GM19455 (cell line): ENCODE data around the gene MAN2C1.
"Not testable (repeated sequence)": the region's sequence is repeated elsewhere in the genome, so short reads cannot be mapped to it uniquely, and the experiment has no call there.

ENCODE experiments used
- ATAC-seq: cut with Tn5 transposase; IDR thresholded peaks from one replicate; pipeline ENCODE4 v1.9.1; 2021; ENCODE audit not compliant: unreplicated experiment

MAN2C1 gene

DNA sequence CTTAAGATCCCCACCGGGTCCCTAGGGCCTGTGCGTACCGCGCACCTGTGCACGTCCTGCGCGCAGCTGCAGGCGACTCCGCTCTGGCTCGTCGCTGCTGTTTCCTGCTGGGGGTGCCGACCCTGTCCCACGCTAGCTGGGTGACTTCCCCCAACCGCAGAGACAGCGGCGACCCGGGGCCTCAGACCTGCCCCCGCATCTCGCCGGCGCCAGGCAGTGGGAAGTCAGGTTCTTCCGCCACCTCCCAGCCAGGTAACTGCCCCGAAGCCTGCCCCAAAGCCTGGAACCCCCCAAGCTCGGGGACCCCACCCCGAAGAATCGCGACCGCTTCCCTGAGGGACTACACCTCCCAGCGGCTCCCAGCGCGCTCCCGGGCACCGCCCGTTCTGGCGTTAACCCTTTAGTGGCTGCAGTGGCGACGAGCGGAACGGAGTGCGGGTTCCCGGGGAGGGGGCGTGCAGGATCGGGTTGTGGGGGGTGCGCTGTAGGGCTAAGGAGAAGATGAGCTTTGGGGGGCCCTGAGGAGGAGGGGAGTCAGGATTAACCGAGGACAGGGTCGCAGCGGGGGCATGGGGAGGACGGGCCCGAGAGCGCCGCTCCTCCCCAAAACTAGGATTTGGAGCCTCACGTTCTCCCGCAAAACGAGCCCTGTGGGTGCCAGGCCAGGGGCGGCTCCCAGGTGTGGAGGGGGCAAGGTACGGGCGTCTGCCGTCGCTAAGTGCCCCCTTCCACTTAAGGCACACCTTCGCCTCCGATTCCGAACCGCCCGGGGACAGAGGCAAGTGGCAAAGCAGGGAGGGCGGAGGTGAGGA, 21.0 kb downstream of the MAN2C1 start:
- ATAC-seq: no peak

DNA sequence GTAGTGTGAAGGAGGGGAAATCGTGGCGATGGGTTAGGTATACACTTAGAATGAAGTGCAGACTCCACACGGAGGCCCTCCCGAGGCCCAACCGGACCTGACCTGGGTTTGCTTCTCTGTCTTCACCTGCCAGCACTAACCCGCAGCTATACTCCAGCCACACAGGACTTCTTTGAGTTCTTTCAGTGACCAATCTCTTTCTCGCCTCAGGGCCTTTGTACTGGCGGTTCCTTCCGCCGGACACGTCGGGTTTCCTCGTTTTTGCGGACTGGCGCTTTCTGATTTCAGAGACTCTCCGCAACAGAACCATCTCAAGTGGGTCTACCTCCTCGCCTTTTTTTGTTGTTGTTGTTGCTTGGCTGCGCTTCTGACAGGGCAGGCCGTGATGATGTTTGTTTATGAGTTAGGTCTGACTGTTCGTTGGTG, 21.6 kb downstream of the MAN2C1 start, which contains the start of gene NEIL1:
NEIL1 (plus strand) TSS at position 244 of the 426 bp plus-strand sequence. CDS start 1,867 bp downstream, outside the sequence.
- ATAC-seq: no peak

GRCh38 chr15:75343953-75344352, 24.5 kb downstream of the MAN2C1 start:
- ATAC-seq: not testable (repeated sequence)

DNA sequence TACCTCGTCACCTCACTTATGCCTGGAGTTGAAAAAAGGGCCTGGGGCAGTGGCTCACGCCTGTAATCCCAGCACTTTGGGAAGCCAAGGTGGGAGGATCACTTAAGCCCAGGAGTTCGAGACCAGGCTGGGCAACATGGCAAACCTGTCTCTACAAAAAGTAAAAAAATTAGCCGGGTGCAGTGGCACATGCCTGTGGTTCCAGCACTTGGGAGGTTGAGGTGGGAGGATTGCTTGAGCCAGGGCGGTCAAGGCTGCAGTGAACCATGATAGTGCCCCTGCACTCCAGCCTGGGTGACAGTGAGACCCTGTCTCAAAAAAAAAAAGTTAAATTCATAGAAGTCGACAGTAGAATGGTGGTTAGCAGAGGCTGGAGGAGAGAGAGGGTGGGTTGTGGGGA, 26.2 kb downstream of the MAN2C1 start:
- ATAC-seq: no peak

- ATAC-seq: no peak
Measured at GRCh38 chr15:75339531-75340240, 28.7 kb downstream of the MAN2C1 start.

DNA sequence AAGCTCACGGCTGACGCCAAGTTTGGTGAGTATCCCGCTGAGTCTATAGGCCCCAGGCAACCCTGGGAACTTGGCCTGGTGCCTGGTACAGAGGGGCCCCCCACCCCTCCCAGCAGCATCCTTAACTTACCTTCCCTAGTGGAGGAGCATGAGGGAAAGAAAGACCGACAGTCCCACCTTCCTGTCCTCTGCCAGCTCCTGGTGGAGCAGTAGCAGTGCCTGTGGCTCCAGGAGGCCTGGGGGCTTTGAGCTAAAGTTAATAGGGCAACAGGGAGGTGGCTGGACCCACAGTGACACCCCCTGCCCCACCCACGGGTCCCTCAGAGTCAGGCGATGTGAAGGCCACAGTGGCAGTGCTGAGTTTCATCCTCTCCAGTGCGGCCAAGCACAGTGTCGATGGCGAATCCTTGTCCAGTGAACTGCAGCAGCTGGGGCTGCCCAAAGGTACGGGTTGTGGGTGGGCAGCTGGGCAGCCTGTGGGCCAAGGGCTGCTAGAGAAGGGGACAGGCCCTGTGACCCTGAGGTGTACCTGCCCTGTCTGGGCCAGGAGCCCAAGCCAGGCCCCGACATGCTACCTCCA, 29.7 kb downstream of the MAN2C1 start:
- ATAC-seq: no peak

GRCh38 chr15:75335705-75336355, 32.6 kb downstream of the MAN2C1 start, which contains the start of gene COMMD4:
COMMD4 (plus strand) TSS chr15:75336063; CDS start chr15:75336090, 27 bp downstream.
- peak; percentile 64 for ATAC-seq

- no peak for ATAC-seq
Measured at GRCh38 chr15:75335313-75335704, 33.1 kb downstream of the MAN2C1 start.

- not testable (repeated sequence) for ATAC-seq
Measured at GRCh38 chr15:75333654-75334419, 34.6 kb downstream of the MAN2C1 start.

GRCh38 chr15:75332093-75332492, 36.3 kb downstream of the MAN2C1 start:
- ATAC-seq: not testable (repeated sequence)

GRCh38 chr15:75329571-75329970, 38.8 kb downstream of the MAN2C1 start:
- ATAC-seq: no peak

DNA sequence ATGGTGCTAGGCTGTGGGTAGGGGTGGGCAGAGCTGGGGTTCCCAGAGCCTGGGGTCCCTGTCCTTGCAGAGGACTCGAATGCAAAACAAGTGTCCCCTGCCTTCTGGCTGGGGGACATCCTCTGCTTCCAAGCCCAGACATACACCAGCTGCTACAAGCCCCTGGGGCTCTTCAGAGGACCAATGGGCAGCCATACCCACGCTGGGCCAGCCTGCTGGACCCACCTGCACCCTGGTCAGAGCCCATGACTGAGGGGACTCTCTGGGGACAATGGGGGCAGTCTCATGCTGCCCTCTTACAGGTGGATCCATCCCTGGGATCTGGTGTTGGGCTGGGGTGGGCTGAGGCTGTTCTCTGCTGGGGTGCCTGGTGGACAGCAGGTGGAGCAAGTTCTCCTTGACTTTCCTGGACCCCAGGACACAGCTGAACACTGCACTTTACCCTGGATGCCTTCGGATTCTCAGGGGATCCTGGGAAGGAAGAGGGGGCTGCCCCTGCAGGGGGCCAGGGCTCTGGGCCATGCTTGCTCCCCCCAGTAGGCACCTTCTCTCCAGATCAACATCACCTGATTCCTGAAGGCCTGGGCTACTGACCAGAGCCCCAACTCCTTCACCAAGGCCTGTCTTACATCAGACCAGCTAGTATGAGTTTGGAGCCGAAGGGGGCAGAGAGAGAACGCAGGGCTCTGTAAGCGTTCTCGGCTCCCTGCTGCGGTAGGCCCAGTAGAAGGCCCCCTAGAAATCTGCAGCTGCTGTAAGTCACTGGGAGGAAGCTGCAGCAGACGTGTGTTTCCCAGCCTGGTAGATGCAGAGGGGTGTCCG, 39.7 kb downstream of the MAN2C1 start:
- no peak for ATAC-seq

- ATAC-seq: no peak
Measured at GRCh38 chr15:75327491-75327890, 40.9 kb downstream of the MAN2C1 start.

DNA sequence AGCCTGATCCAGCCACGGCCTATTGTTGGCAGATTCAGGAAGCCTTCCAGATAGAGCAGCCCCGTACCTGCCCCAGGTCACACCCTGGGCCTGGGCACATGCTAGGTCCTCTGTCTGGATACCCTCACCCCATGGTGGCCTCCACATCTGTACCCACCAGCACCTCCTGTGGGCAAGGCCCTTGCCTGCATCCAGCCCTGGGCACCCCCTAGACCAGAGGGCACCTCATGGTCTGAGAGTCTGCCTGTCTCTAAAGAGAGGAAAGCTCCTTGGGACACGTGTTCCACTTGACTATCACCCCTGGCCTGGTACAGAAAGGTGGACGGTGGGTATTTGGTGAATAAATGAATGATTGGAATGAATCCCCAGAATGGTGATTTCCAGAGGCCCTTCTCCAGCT, 41.4 kb downstream of the MAN2C1 start:
- ATAC-seq: no peak

GRCh38 chr15:75325922-75326321, 42.5 kb downstream of the MAN2C1 start:
- no peak for ATAC-seq

GRCh38 chr15:75321711-75322110, 46.7 kb downstream of the MAN2C1 start:
- no peak for ATAC-seq

DNA sequence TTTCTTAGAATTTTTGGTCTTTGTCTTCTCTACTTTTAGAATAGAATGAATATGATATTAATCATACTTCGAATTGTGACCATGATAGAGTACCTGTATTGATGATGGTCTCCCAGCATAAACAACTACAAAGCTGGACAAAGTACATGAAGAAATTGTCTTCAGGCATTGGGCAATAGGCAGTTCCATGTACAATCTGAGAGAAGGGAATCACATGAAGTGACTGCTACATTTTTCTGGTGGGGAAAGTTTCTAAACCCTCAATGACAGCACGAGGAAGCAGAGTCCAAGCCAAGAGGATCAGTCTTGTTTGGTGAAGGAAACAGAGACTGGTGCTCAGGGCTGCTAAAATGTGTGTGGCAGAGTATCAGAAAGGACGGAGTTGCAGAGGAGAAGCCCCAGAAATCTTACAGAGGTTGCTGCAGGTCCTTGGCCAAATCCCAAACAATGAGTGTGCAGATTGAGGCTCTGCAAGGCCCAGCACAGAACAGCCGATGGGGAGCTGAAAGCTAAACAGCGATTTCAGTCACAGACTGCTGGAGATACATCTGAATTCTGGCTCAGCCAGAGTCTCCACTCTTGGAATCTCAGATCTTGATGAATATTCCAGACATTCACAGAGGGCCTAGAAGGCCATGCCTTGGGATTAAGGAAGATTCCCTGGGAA, 49.0 kb downstream of the MAN2C1 start:
- not testable (repeated sequence) for ATAC-seq

GRCh38 chr15:75314552-75315290, 53.7 kb downstream of the MAN2C1 start:
- ATAC-seq: no peak
